ENCODE results near the gene SPAG16. TPM values are rescaled to one million over a fixed set of nuclear protein-coding genes. Genes with fewer than 3 reads are reported as not detected.
"Not testable (repeated sequence)": the region's sequence is repeated elsewhere in the genome, so short reads cannot be mapped to it uniquely, and the experiment has no call there.

Gene SPAG16
- total and polyA plus RNA-seq, 3 donors from 2014 or later, result 69.7 to 111 (median 80.7) TPM

DNA sequence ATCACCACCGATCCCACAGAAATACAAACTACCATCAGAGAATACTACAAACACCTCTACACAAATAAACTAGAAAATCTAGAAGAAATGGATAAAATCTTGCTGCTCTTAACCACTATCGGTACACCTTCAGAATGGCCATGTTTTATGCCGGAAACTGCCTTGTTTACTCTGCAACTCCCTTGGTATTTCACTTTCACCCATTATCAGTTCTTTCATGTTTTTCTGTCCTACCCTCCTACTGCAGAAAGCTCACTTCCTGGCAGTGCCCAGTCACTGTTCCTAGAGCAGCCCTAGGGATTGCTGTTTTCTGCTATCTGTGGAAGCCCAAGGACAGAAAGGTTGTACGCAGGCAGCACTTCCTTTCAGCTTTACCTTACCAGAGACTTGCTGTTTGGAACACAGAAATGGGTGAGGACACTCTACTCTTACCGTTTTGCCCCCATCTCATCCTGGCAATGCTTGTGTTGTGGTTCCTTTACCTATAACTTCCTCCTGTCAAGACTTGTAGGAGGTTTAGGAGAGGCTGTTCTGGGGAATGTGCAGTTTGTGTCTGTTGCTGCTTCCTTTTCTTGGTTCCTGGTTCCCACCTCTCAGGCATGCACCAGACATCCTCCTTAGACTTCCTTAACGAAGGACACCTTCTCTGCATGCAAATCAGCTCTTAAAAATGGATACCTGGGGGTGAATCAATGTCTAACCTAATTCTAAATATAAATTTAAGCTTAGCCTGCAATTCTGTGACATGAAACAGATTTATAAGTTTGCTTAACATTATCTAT lies 394.4 kb downstream of the SPAG16 start:
- intact Hi-C loops (cut with DNase I; ENCODE audit: low total_unique reads), result no loop called here
- DNase-seq, result no peak
- H3K36me3 ChIP-seq (ENCODE audit: low read depth, missing control alignments), result no peaks in the 10 kb centered on the region

GRCh38 chr2:213679894-213680293 lies 395.6 kb downstream of the SPAG16 start:
- no peak overlapping the region for H3K27ac ChIP-seq
- H3K36me3 ChIP-seq (ENCODE audit: low read depth, missing control alignments), result no peaks in the 10 kb centered on the region
- H3K4me3 ChIP-seq, result no peak overlapping the region
- DNase-seq, result no peak
- H3K9me3 ChIP-seq, result no peaks in the 10 kb centered on the region
- intact Hi-C loops (cut with DNase I; ENCODE audit: low total_unique reads), result no loop called here
- WGBS, 2 donors, result 74 to 100% methylated on average over 1 of the region's 1 CpG
- H3K27me3 ChIP-seq, result no peaks in the 10 kb centered on the region
- no peaks in the 10 kb centered on the region for H3K4me1 ChIP-seq
- TF ChIP-seq CTCF (IDR thresholded peaks at IDR 0.05) (no peak), POLR2A (IDR thresholded peaks at IDR 0.05) (no peak)

More for the DNA sequence above, 394.4 kb downstream of the SPAG16 start:
- Histone ChIP-seq H3K4me3 (no peak overlapping the region), H3K27ac (no peak overlapping the region), H3K4me1 (no peaks in the 10 kb centered on the region), H3K27me3 (no peaks in the 10 kb centered on the region), H3K9me3 (no peaks in the 10 kb centered on the region)
- WGBS, 2 donors, result 81% methylated on average over 6 of the region's 6 CpGs
- TF ChIP-seq CTCF (IDR thresholded peaks at IDR 0.05), result no peak
- no peak for TF ChIP-seq POLR2A (IDR thresholded peaks at IDR 0.05)

DNA sequence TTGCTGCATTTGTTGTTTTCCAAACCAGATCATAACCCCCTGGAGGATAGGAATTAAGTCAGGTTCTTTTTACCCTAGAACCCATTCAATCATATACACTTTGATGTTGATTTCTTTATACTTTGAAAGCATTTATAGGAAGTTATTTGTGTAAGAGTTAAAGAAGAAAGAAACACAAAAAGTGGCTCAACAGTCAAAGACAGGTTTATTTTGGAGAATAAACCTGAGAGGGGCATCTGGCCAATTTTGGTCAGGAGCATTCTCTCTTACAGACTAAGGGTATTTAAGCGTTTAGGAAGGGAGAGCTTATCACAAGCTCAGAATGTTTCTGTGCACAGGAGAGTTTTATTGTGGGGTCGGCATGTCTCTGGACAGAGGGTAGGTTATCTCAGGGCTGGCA lies 398.0 kb downstream of the SPAG16 start:
- Histone ChIP-seq H3K4me1 (no peaks in the 10 kb centered on the region), H3K36me3 (ENCODE audit: low read depth, missing control alignments) (no peaks in the 10 kb centered on the region), H3K4me3 (no peak overlapping the region), H3K27ac (no peak overlapping the region), H3K27me3 (no peaks in the 10 kb centered on the region), H3K9me3 (no peaks in the 10 kb centered on the region)
- DNase-seq, result no peak
- WGBS, 2 donors, result 49 to 57% methylated on average over 2 of the region's 2 CpGs
- TF ChIP-seq CTCF (IDR thresholded peaks at IDR 0.05), result no peak
- TF ChIP-seq POLR2A (IDR thresholded peaks at IDR 0.05), result no peak
- intact Hi-C loops (cut with DNase I; ENCODE audit: low total_unique reads), result no loop called here

DNA sequence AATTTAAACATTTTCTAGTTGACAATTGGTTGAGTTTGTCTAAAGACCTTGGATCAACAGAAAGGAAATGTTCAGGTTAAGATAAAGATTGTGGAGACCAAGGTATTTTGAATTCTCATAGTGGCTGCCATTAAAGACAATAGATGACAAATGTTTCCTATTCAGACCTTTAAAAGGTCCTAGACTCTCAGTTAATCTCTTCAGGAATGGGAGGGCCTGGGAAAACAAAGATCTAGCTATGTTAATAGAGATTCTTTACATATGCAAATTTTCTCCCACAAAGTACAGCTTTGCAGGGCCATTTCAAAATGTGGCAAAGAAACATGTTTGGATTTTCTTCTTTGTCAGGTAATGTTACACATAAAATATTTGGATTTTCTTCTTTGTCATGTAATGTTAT lies 403.9 kb downstream of the SPAG16 start:
- DNase-seq, result no peak
- Histone ChIP-seq H3K27me3 (no peaks in the 10 kb centered on the region), H3K27ac (no peak overlapping the region), H3K9me3 (no peaks in the 10 kb centered on the region), H3K4me3 (no peak overlapping the region), H3K4me1 (no peaks in the 10 kb centered on the region), H3K36me3 (ENCODE audit: low read depth, missing control alignments) (no peaks in the 10 kb centered on the region)
- intact Hi-C loops (cut with DNase I; ENCODE audit: low total_unique reads), result no loop called here
- TF ChIP-seq POLR2A (IDR thresholded peaks at IDR 0.05), result no peak
- TF ChIP-seq CTCF (IDR thresholded peaks at IDR 0.05), result no peak

GRCh38 chr2:213688825-213689224 lies 404.6 kb downstream of the SPAG16 start:
- DNase-seq; H3K27me3 ChIP-seq; intact Hi-C loops (cut with DNase I; ENCODE audit: low total_unique reads); H3K4me3 ChIP-seq; H3K36me3 ChIP-seq (ENCODE audit: low read depth, missing control alignments); H3K27ac ChIP-seq; H3K9me3 ChIP-seq; H3K4me1 ChIP-seq: not testable (repeated sequence)
- WGBS, 2 donors, result 87 to 91% methylated on average over 3 of the region's 3 CpGs

Data from testis (tissue), 3 donors.